WTC11 (cell line): ENCODE data around the gene OCA2. TPM values are rescaled to one million over a fixed set of nuclear protein-coding genes. Genes with fewer than 3 reads are reported as not detected.

ENCODE experiments used
- ATAC-seq: fragments of 200-7000 bp; cut with Tn5 transposase; 2 replicates; pipeline ENCODE4 v1.10.0; 2021; ENCODE audit warnings: mild to moderate bottlenecking, moderate library complexity
- CTCF ChIA-PET: fragments of 300-600 bp; sonication (Branson Sonifier 250); formaldehyde crosslinking; loops from one replicate; lab custom pipeline; 2021; ENCODE audit warnings: antibody characterized with exemption; lab: Charles Lee
- POLR2A ChIA-PET: fragments of 350-600 bp; sonication (Branson Sonifier 250); formaldehyde crosslinking; loops from one replicate; lab custom pipeline; 2021; ENCODE audit warnings: antibody characterized with exemption; lab: Charles Lee
- DNase-seq: peaks from one replicate; pipeline ENCODE4 v3.0.0; 2021; ENCODE audit warnings: low spot score
- H3K27ac Mint-ChIP-seq: 2 replicates; pipeline ENCODE4 v1.8.0; 2021; ENCODE audit warnings: mixed read lengths
- H3K27me3 Mint-ChIP-seq: 2 replicates; pipeline ENCODE4 v1.8.0; 2021; ENCODE audit warnings: low read depth, mild to moderate bottlenecking, moderate library complexity, mixed read lengths
- H3K36me3 Mint-ChIP-seq: 2 replicates; pipeline ENCODE4 v1.8.0; 2021; ENCODE audit warnings: mixed read lengths
- H3K4me1 Mint-ChIP-seq: 2 replicates; pipeline ENCODE4 v1.8.0; 2022; ENCODE audit warnings: mixed read lengths
- H3K4me3 Mint-ChIP-seq: 2 replicates; pipeline ENCODE4 v1.8.0; 2021; ENCODE audit warnings: mild to moderate bottlenecking, moderate library complexity, mixed read lengths
- H3K9me3 Mint-ChIP-seq: 2 replicates; pipeline ENCODE4 v1.8.0; 2021; ENCODE audit warnings: mixed read lengths
- AR ChIP-seq: fragments of 250-450 bp; sonication (Bioruptor Pico); IDR thresholded peaks from 2 replicates; pipeline ENCODE4 v1.9.0; 2021; ENCODE audit warnings: mild to moderate bottlenecking
- CBFB ChIP-seq: sonication (generic); formaldehyde crosslinking; IDR thresholded peaks from 2 replicates; pipeline ENCODE4 v1.8.1; 2022; ENCODE audit warnings: mild to moderate bottlenecking, low read depth, missing genetic modification reagents
- GTF2I ChIP-seq: fragments of 250-450 bp; sonication (Bioruptor Pico); conservative IDR thresholded peaks from 2 replicates; pipeline ENCODE4 v1.4.0; 2021; ENCODE audit warnings: mild to moderate bottlenecking
- KAT7 ChIP-seq: sonication (generic); formaldehyde crosslinking; IDR thresholded peaks from 2 replicates; pipeline ENCODE4 v1.8.1; 2023; ENCODE audit warnings: missing genetic modification reagents, mild to moderate bottlenecking, borderline replicate concordance
- NFE2L1 ChIP-seq: sonication (generic); formaldehyde crosslinking; IDR thresholded peaks from 2 replicates; pipeline ENCODE4 v1.8.1; 2023; ENCODE audit warnings: missing genetic modification reagents
- NFYB ChIP-seq: sonication (generic); formaldehyde crosslinking; conservative IDR thresholded peaks from 2 replicates; pipeline ENCODE4 v1.8.0; 2022; ENCODE audit warnings: low read depth, missing genetic modification reagents
- STAT6 ChIP-seq: sonication (generic); formaldehyde crosslinking; conservative IDR thresholded peaks from 2 replicates; pipeline ENCODE4 v1.8.1; 2023; ENCODE audit warnings: mild to moderate bottlenecking, low read depth, missing genetic modification reagents, moderate library complexity
- TP53 ChIP-seq: sonication (generic); formaldehyde crosslinking; IDR thresholded peaks from 2 replicates; pipeline ENCODE4 v1.8.1; 2023; ENCODE audit warnings: mild to moderate bottlenecking, missing genetic modification reagents
- total RNA-seq: library from RNA; stranded (reverse); gene quantifications from 3 replicates; pipeline ENCODE4 v1.2.3, GENCODE V29; 2021
- TF ChIP-seq, protein P1 (sequence below): fragments of 200-600 bp; IDR thresholded peaks from 2 replicates; pipeline ENCODE4 v1.8.0; 2022; ENCODE audit warnings: antibody characterized with exemption
- TF ChIP-seq, protein P2 (sequence below): fragments of 250-450 bp; sonication (Bioruptor Pico); IDR thresholded peaks from 2 replicates; pipeline ENCODE4 v1.9.0; 2021; ENCODE audit warnings: mild to moderate bottlenecking, borderline replicate concordance
- TF ChIP-seq, protein P3 (sequence below): sonication (generic); formaldehyde crosslinking; IDR thresholded peaks from 2 replicates; pipeline ENCODE4 v1.8.1; 2023; ENCODE audit warnings: mild to moderate bottlenecking, missing genetic modification reagents, borderline replicate concordance
- TF ChIP-seq, protein P4 (sequence below): sonication (generic); formaldehyde crosslinking; IDR thresholded peaks from 2 replicates; pipeline ENCODE4 v1.8.1; 2022; ENCODE audit warnings: low read depth, missing genetic modification reagents, borderline replicate concordance

The OCA2 gene
- total RNA-seq, 1 experiment from 2014 or later = 0.39 TPM

DNA sequence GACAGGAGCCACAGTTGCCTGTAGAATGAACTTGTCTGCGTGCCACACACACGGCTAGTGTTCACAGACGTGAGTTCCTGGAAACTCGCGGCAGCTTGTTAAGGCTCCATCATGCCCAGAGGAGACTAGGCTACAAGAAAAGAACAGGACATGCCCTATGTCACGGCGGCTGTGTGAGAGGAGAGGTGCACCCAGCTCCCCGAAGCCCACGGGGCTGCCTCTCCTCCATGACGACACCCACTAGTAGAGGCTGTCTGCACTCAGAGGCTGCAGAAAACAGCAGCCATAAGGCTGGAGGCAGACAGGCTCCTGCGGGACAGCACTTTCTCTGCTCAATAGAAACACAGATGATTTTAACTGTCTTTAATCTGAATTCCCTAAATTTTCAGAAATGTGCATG lies 19.0 kb upstream of the OCA2 start:
- Mint-ChIP-seq H3K4me3 (no peak overlapping the region), H3K36me3 (peaks cover 71% of the 10 kb centered on the region), H3K27me3 (no peaks in the 10 kb centered on the region), H3K4me1 (no peaks in the 10 kb centered on the region), H3K9me3 (no peaks in the 10 kb centered on the region), H3K27ac (peak overlapping the region; percentile 57; the same call in 1 of the 2 replicates)
- ChIA-PET POLR2A (no interaction called here), CTCF (interaction anchor here (1.8 kb wide), 1 partner anchor 8 kb away, joined by 6 read pairs; no protein-coding TSS in a partner anchor)
- no peak for TF ChIP-seq NFE2L1 (CRISPR knock-in tag)
- no peak for TF ChIP-seq KAT7 (CRISPR knock-in tag)
- TF ChIP-seq, protein P1, sequence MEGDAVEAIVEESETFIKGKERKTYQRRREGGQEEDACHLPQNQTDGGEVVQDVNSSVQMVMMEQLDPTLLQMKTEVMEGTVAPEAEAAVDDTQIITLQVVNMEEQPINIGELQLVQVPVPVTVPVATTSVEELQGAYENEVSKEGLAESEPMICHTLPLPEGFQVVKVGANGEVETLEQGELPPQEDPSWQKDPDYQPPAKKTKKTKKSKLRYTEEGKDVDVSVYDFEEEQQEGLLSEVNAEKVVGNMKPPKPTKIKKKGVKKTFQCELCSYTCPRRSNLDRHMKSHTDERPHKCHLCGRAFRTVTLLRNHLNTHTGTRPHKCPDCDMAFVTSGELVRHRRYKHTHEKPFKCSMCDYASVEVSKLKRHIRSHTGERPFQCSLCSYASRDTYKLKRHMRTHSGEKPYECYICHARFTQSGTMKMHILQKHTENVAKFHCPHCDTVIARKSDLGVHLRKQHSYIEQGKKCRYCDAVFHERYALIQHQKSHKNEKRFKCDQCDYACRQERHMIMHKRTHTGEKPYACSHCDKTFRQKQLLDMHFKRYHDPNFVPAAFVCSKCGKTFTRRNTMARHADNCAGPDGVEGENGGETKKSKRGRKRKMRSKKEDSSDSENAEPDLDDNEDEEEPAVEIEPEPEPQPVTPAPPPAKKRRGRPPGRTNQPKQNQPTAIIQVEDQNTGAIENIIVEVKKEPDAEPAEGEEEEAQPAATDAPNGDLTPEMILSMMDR = no peak
- TF ChIP-seq CBFB = no peak
- TF ChIP-seq GTF2I (CRISPR knock-in tag) = no peak
- no peak for TF ChIP-seq TP53 (CRISPR knock-in tag)
- TF ChIP-seq, protein P2, sequence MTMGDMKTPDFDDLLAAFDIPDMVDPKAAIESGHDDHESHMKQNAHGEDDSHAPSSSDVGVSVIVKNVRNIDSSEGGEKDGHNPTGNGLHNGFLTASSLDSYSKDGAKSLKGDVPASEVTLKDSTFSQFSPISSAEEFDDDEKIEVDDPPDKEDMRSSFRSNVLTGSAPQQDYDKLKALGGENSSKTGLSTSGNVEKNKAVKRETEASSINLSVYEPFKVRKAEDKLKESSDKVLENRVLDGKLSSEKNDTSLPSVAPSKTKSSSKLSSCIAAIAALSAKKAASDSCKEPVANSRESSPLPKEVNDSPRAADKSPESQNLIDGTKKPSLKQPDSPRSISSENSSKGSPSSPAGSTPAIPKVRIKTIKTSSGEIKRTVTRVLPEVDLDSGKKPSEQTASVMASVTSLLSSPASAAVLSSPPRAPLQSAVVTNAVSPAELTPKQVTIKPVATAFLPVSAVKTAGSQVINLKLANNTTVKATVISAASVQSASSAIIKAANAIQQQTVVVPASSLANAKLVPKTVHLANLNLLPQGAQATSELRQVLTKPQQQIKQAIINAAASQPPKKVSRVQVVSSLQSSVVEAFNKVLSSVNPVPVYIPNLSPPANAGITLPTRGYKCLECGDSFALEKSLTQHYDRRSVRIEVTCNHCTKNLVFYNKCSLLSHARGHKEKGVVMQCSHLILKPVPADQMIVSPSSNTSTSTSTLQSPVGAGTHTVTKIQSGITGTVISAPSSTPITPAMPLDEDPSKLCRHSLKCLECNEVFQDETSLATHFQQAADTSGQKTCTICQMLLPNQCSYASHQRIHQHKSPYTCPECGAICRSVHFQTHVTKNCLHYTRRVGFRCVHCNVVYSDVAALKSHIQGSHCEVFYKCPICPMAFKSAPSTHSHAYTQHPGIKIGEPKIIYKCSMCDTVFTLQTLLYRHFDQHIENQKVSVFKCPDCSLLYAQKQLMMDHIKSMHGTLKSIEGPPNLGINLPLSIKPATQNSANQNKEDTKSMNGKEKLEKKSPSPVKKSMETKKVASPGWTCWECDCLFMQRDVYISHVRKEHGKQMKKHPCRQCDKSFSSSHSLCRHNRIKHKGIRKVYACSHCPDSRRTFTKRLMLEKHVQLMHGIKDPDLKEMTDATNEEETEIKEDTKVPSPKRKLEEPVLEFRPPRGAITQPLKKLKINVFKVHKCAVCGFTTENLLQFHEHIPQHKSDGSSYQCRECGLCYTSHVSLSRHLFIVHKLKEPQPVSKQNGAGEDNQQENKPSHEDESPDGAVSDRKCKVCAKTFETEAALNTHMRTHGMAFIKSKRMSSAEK (CRISPR knock-in tag) = no peak
- TF ChIP-seq, protein P3, sequence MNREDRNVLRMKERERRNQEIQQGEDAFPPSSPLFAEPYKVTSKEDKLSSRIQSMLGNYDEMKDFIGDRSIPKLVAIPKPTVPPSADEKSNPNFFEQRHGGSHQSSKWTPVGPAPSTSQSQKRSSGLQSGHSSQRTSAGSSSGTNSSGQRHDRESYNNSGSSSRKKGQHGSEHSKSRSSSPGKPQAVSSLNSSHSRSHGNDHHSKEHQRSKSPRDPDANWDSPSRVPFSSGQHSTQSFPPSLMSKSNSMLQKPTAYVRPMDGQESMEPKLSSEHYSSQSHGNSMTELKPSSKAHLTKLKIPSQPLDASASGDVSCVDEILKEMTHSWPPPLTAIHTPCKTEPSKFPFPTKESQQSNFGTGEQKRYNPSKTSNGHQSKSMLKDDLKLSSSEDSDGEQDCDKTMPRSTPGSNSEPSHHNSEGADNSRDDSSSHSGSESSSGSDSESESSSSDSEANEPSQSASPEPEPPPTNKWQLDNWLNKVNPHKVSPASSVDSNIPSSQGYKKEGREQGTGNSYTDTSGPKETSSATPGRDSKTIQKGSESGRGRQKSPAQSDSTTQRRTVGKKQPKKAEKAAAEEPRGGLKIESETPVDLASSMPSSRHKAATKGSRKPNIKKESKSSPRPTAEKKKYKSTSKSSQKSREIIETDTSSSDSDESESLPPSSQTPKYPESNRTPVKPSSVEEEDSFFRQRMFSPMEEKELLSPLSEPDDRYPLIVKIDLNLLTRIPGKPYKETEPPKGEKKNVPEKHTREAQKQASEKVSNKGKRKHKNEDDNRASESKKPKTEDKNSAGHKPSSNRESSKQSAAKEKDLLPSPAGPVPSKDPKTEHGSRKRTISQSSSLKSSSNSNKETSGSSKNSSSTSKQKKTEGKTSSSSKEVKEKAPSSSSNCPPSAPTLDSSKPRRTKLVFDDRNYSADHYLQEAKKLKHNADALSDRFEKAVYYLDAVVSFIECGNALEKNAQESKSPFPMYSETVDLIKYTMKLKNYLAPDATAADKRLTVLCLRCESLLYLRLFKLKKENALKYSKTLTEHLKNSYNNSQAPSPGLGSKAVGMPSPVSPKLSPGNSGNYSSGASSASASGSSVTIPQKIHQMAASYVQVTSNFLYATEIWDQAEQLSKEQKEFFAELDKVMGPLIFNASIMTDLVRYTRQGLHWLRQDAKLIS (CRISPR knock-in tag) = no peak
- no peak for TF ChIP-seq AR
- no peak for TF ChIP-seq STAT6 (CRISPR knock-in tag)
- no peak for TF ChIP-seq NFYB (CRISPR knock-in tag)
- TF ChIP-seq, protein P4, sequence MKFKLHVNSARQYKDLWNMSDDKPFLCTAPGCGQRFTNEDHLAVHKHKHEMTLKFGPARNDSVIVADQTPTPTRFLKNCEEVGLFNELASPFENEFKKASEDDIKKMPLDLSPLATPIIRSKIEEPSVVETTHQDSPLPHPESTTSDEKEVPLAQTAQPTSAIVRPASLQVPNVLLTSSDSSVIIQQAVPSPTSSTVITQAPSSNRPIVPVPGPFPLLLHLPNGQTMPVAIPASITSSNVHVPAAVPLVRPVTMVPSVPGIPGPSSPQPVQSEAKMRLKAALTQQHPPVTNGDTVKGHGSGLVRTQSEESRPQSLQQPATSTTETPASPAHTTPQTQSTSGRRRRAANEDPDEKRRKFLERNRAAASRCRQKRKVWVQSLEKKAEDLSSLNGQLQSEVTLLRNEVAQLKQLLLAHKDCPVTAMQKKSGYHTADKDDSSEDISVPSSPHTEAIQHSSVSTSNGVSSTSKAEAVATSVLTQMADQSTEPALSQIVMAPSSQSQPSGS (CRISPR knock-in tag) = no peak
- ATAC-seq = no peak
- no peak for DNase-seq
